GM21825 (cell line): ENCODE measurements around the gene CTSK.
"Not testable (repeated sequence)": the region's sequence is repeated elsewhere in the genome, so short reads cannot be mapped to it uniquely, and the experiment has no call there.

Source experiments
- ATAC-seq: cut with Tn5 transposase; IDR thresholded peaks from one replicate; pipeline ENCODE4 v1.9.1; 2021; ENCODE audit warnings: mild to moderate bottlenecking, moderate library complexity; ENCODE audit not compliant: unreplicated experiment

Gene CTSK

GRCh38 chr1:150807249-150808023, 624 bp downstream of the CTSK start:
- ATAC-seq = no peak

- ATAC-seq = no peak
These were observed 2.2 kb downstream of the CTSK start for GRCh38 chr1:150805899-150806298.

GRCh38 chr1:150804671-150805070, 3.4 kb downstream of the CTSK start:
- no peak for ATAC-seq

- no peak for ATAC-seq
These were observed 9.0 kb downstream of the CTSK start for GRCh38 chr1:150799089-150799488.

- no peak for ATAC-seq
These were observed 9.5 kb downstream of the CTSK start for GRCh38 chr1:150798525-150798924.

- ATAC-seq = no peak
These were observed 11.7 kb downstream of the CTSK start for GRCh38 chr1:150796374-150796773.

- not testable (repeated sequence) for ATAC-seq
These were observed 14.3 kb downstream of the CTSK start for GRCh38 chr1:150793778-150794177.

- no peak for ATAC-seq
These were observed 14.8 kb downstream of the CTSK start for GRCh38 chr1:150793221-150793620.

- ATAC-seq = no peak
These were observed 16.5 kb downstream of the CTSK start for GRCh38 chr1:150791585-150791984.

GRCh38 chr1:150789396-150789795, 18.7 kb downstream of the CTSK start:
- ATAC-seq = no peak

GRCh38 chr1:150788946-150789345, 19.1 kb downstream of the CTSK start:
- ATAC-seq = no peak

- no peak for ATAC-seq
These were observed 20.6 kb downstream of the CTSK start for GRCh38 chr1:150787455-150787854.

- no peak for ATAC-seq
These were observed 27.6 kb downstream of the CTSK start for GRCh38 chr1:150780510-150780909.

GRCh38 chr1:150778409-150778808, 29.7 kb downstream of the CTSK start:
- ATAC-seq = no peak

- no peak for ATAC-seq
These were observed 30.5 kb downstream of the CTSK start for GRCh38 chr1:150777544-150777943.

- ATAC-seq = not testable (repeated sequence)
These were observed 32.0 kb downstream of the CTSK start for GRCh38 chr1:150775931-150776505.

- no peak for ATAC-seq
These were observed 32.8 kb downstream of the CTSK start for GRCh38 chr1:150775276-150775675.

- ATAC-seq = no peak
These were observed 35.7 kb downstream of the CTSK start for GRCh38 chr1:150772326-150772725.

- not testable (repeated sequence) for ATAC-seq
These were observed 40.4 kb downstream of the CTSK start for GRCh38 chr1:150767704-150768103.

GRCh38 chr1:150765977-150766301, 42.1 kb downstream of the CTSK start:
- ATAC-seq = not testable (repeated sequence)

GRCh38 chr1:150765296-150765976, 42.6 kb downstream of the CTSK start, which contains the start of gene CTSS:
TSS of gene CTSS (minus strand) at chr1:150765778. CDS start at chr1:150764763, 1,015 bp downstream.
- ATAC-seq = peak; percentile 85

- no peak for ATAC-seq
These were observed 43.4 kb downstream of the CTSK start for GRCh38 chr1:150764617-150765101.
